Measurements from ENCODE around the gene DNASE2B. TPM values are rescaled to one million over a fixed set of nuclear protein-coding genes. Genes with fewer than 3 reads are reported as not detected.
"Not testable (repeated sequence)": the region's sequence is repeated elsewhere in the genome, so short reads cannot be mapped to it uniquely, and the experiment has no call there.

Gene DNASE2B
- total and polyA plus RNA-seq, 2 donors from 2014 or later = not detected

DNA sequence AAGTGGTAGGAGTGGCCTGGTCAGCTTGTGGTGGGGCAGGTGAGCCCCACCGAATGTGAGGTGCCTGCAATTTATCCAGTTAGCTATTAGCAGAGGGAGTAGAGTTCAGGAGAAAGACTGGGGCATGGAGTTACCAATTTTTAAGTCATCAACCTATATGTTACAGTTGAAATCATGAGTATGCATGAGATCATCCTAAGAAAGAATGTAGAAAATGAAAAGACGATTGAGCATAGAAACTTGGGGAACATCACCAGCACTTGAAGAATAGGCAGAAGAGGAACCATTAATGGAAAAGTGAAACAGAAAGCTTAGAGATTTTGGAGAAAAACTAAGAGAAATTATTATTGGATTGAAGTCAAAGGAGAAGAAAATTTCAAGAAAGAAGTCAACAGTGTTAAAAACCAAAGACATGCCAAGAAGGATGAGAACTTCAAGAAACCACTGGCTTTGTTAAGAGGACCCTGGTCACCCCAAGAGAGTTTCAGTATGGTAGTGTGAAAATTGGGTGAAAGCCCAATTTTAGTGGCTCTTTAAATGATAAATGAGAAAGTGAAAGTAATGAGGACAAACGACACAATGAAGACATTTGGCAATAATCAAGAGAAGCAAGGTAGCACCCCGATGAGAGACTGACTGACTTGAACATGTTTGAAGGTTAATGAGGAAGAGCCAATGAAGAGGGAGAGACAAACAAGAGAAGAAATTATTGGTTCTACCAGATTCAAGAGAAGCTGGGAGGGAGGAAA lies 36.7 kb downstream of the DNASE2B start:
- FAIRE-seq (no peak), DNase-seq (no peak)
- intact Hi-C loops (cut with DNase I) = loop anchor here (10.0 kb wide), 1 partner anchor 320 kb away; no protein-coding TSS in a partner anchor
- H3K36me3 ChIP-seq (ENCODE audit: control insufficient read depth in 2 of 3, insufficient read depth in 3 of 3, low read length in 3 of 3) = no peaks in the 10 kb centered on the region
- H3K27me3 ChIP-seq (ENCODE audit: control insufficient read depth, insufficient read depth, low read length) = no peaks in the 10 kb centered on the region
- TF ChIP-seq CTCF (IDR thresholded peaks at IDR 0.05; ENCODE audit: borderline replicate concordance, extremely low read depth, insufficient read depth) = no peak
- H3K4me3 ChIP-seq (ENCODE audit: low read length in 3 of 3) = peak overlapping the region in 1 of 3 donors; percentile 6
- no peaks in the 10 kb centered on the region for H3K9me3 ChIP-seq (ENCODE audit: control insufficient read depth in 2 of 3, insufficient read depth in 1 of 3, low read length in 3 of 3)
- H3K27ac ChIP-seq (ENCODE audit: low read depth in 2 of 2, low read length in 2 of 2) = no peak overlapping the region
- H3K4me1 ChIP-seq (ENCODE audit: control insufficient read depth in 2 of 3, insufficient read depth in 2 of 3, low read depth in 1 of 3, low read length in 3 of 3) = no peaks in the 10 kb centered on the region
- no peak overlapping the region for H3K9ac ChIP-seq (ENCODE audit: low read length in 3 of 3)

- H3K9ac ChIP-seq (ENCODE audit: low read length in 3 of 3) = no peak overlapping the region
- TF ChIP-seq CTCF (IDR thresholded peaks at IDR 0.05; ENCODE audit: borderline replicate concordance, extremely low read depth, insufficient read depth) = no peak
- intact Hi-C loops (cut with DNase I) = loop anchor here (10.0 kb wide), 1 partner anchor 318 kb away; no protein-coding TSS in a partner anchor
- H3K36me3 ChIP-seq (ENCODE audit: control insufficient read depth in 2 of 3, insufficient read depth in 3 of 3, low read length in 3 of 3) = no peaks in the 10 kb centered on the region
- H3K27ac ChIP-seq (ENCODE audit: low read depth in 2 of 2, low read length in 2 of 2) = no peak overlapping the region
- H3K4me3 ChIP-seq (ENCODE audit: low read length in 3 of 3) = no peak overlapping the region
- no peaks in the 10 kb centered on the region for H3K4me1 ChIP-seq (ENCODE audit: control insufficient read depth in 2 of 3, insufficient read depth in 2 of 3, low read depth in 1 of 3, low read length in 3 of 3)
- FAIRE-seq (no peak), DNase-seq (no peak)
- H3K9me3 ChIP-seq (ENCODE audit: control insufficient read depth in 2 of 3, insufficient read depth in 1 of 3, low read length in 3 of 3) = no peaks in the 10 kb centered on the region
- no peaks in the 10 kb centered on the region for H3K27me3 ChIP-seq (ENCODE audit: control insufficient read depth, insufficient read depth, low read length)
Measured at GRCh38 chr1:84436876-84437655, 38.8 kb downstream of the DNASE2B start.

GRCh38 chr1:84442256-84442655 lies 44.0 kb downstream of the DNASE2B start:
- H3K27me3 ChIP-seq (ENCODE audit: control insufficient read depth, insufficient read depth, low read length) = no peaks in the 10 kb centered on the region
- H3K4me3 ChIP-seq (ENCODE audit: low read length in 3 of 3) = no peak overlapping the region
- no peak overlapping the region for H3K9ac ChIP-seq (ENCODE audit: low read length in 3 of 3)
- intact Hi-C loops (cut with DNase I) = no loop called here
- H3K4me1 ChIP-seq (ENCODE audit: control insufficient read depth in 2 of 3, insufficient read depth in 2 of 3, low read depth in 1 of 3, low read length in 3 of 3) = no peaks in the 10 kb centered on the region
- TF ChIP-seq CTCF (IDR thresholded peaks at IDR 0.05; ENCODE audit: borderline replicate concordance, extremely low read depth, insufficient read depth) = peak; percentile 45
- peak; percentile 38 for FAIRE-seq
- H3K9me3 ChIP-seq (ENCODE audit: control insufficient read depth in 2 of 3, insufficient read depth in 1 of 3, low read length in 3 of 3) = no peaks in the 10 kb centered on the region
- peak in 2 of 5 donors; percentile 51 to 73 for DNase-seq
- no peaks in the 10 kb centered on the region for H3K36me3 ChIP-seq (ENCODE audit: control insufficient read depth in 2 of 3, insufficient read depth in 3 of 3, low read length in 3 of 3)
- no peak overlapping the region for H3K27ac ChIP-seq (ENCODE audit: low read depth in 2 of 2, low read length in 2 of 2)

GRCh38 chr1:84442747-84443646 lies 44.7 kb downstream of the DNASE2B start:
- H3K27ac ChIP-seq (ENCODE audit: low read depth in 2 of 2, low read length in 2 of 2); H3K9ac ChIP-seq (ENCODE audit: low read length in 3 of 3); intact Hi-C loops (cut with DNase I); FAIRE-seq; H3K36me3 ChIP-seq (ENCODE audit: control insufficient read depth in 2 of 3, insufficient read depth in 3 of 3, low read length in 3 of 3); H3K9me3 ChIP-seq (ENCODE audit: control insufficient read depth in 2 of 3, insufficient read depth in 1 of 3, low read length in 3 of 3); H3K27me3 ChIP-seq (ENCODE audit: control insufficient read depth, insufficient read depth, low read length); H3K4me1 ChIP-seq (ENCODE audit: control insufficient read depth in 2 of 3, insufficient read depth in 2 of 3, low read depth in 1 of 3, low read length in 3 of 3); H3K4me3 ChIP-seq (ENCODE audit: low read length in 3 of 3); DNase-seq: not testable (repeated sequence)

DNA sequence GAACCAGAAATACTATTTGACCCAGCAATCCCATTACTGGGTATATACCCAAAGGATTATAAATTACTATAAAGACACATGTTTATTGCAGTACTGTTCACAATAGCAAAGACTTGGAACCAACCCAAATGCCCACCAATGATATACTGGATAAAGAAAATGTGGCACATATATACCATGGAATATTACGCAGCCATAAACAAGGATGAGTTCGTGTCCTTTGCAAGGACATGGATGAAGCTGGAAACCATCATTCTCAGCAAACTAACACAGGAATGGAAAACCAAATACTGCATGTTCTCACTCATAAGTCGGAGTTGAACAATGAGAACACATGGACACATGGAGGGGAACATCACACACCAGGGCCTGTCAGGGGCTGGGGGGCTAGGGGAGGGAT lies 50.4 kb downstream of the DNASE2B start:
- H3K9ac ChIP-seq (ENCODE audit: low read length in 3 of 3); FAIRE-seq; H3K4me1 ChIP-seq (ENCODE audit: control insufficient read depth in 2 of 3, insufficient read depth in 2 of 3, low read depth in 1 of 3, low read length in 3 of 3); H3K27me3 ChIP-seq (ENCODE audit: control insufficient read depth, insufficient read depth, low read length); H3K27ac ChIP-seq (ENCODE audit: low read depth in 2 of 2, low read length in 2 of 2); DNase-seq; intact Hi-C loops (cut with DNase I); H3K4me3 ChIP-seq (ENCODE audit: low read length in 3 of 3); H3K9me3 ChIP-seq (ENCODE audit: control insufficient read depth in 2 of 3, insufficient read depth in 1 of 3, low read length in 3 of 3); H3K36me3 ChIP-seq (ENCODE audit: control insufficient read depth in 2 of 3, insufficient read depth in 3 of 3, low read length in 3 of 3): not testable (repeated sequence)
